HG03342 (cell line): ENCODE results near the gene PNLIP.

Source experiments
- ATAC-seq: cut with Tn5 transposase; IDR thresholded peaks from one replicate; pipeline ENCODE4 v1.9.1; 2021; ENCODE audit warnings: mild to moderate bottlenecking, moderate library complexity; ENCODE audit not compliant: unreplicated experiment

The PNLIP gene

DNA sequence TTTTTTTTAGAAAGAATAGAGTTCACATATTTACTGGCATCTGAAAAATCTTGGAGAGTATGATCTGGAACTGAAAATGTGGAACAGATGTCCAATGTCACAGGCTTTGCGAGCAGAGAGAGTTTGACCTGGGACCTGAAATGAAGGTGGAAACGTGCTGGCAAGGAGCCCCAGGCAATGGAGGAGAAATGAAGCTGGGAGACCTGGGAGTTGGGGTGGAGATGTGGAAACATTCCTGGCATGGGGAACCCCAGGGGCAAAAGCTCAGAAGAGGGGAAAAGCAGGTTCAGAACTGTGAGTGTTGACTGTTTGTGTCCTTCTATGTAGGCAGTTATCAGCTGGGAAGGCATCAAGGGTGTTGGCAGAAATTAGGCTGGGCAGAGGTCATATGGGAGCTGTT lies 67.7 kb downstream of the PNLIP start:
- ATAC-seq = no peak

DNA sequence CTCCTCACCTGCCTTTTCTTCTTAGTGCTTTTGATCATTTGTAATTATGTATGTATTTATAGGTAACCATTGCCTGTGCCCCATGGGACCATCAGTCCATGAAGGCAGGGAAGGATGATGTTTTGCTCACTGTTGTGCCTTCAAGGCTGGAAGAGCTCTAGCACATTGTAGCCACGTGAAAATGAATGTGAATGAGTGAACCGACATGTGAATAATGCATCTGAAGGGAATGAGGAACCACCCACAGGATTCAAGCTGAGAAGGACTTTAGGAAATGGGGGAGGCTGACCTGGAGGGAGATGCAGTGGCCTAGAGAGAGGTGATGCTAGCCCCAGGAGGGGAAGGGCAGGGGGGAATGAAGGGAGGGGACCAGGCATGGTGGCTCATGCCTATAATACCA lies 69.1 kb downstream of the PNLIP start:
- ATAC-seq = no peak

DNA sequence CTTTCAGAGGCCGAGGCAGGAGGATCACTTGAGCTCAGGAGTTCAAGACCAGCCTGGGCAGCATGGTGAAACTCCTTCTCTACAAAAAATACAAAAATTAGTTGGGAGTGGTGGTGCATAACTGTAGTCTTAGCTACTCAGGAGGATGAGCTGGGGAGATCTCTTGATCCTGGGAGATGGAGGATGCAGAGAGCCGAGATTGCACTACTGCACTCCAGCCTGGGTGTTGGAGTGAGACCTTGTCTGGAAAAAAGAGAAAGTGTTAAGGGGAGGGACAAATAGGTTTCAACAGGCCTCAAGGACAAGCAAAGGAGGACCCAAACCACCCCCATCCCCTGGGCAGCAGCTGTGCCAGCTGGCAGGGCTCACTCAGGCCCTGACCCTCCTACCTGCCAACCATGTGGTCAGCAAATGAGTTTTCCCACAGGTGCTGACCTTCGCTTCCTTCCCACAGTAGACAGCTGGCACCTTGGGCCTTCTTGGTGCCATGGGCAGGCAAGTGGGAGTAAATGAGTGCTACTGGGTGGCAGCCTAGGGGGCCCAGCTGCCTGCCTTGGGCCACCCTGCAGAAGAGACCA lies 69.6 kb downstream of the PNLIP start:
- no peak for ATAC-seq
